Skeletal muscle satellite cell (primary cell): Measurements from ENCODE around the gene PGLYRP2.

ENCODE experiments used
- H3K27me3 ChIP-seq: 2 replicates; pipeline ENCODE4 v1.7.0; 2013; ENCODE audit warnings: low read length; ENCODE audit not compliant: control insufficient read depth, insufficient read depth
- H3K36me3 ChIP-seq: 2 replicates; pipeline ENCODE4 v1.7.0; 2013; ENCODE audit warnings: mild to moderate bottlenecking, control low read depth, low read length; ENCODE audit not compliant: insufficient read depth
- H3K4me1 ChIP-seq: 2 replicates; pipeline ENCODE4 v1.7.0; 2013; ENCODE audit warnings: low read length; ENCODE audit not compliant: control insufficient read depth, insufficient read depth
- H3K4me2 ChIP-seq: 2 replicates; pipeline ENCODE4 v1.7.0; 2013; ENCODE audit warnings: mild to moderate bottlenecking, low read length
- H3K4me3 ChIP-seq: 2 replicates; pipeline ENCODE4 v1.7.0; 2013; ENCODE audit warnings: low read length
- H3K9ac ChIP-seq: 2 replicates; pipeline ENCODE4 v1.7.0; 2013; ENCODE audit warnings: mild to moderate bottlenecking, low read depth, low read length, moderate library complexity
- H3K9me3 ChIP-seq: replicated peaks from 2 replicates; pipeline ENCODE4 v1.7.0; 2013; ENCODE audit warnings: mild to moderate bottlenecking, control low read depth, low read length

PGLYRP2 gene

GRCh38 chr19:15441317-15441716 lies 38.0 kb downstream of the PGLYRP2 start:
- no peaks in the 10 kb centered on the region for H3K9me3 ChIP-seq
- H3K4me1 ChIP-seq = no peaks in the 10 kb centered on the region
- H3K4me3 ChIP-seq = no peak overlapping the region
- no peaks in the 10 kb centered on the region for H3K36me3 ChIP-seq
- no peak overlapping the region for H3K4me2 ChIP-seq
- peaks cover 35% of the 10 kb centered on the region for H3K27me3 ChIP-seq
- H3K9ac ChIP-seq = no peak overlapping the region

- Histone ChIP-seq H3K9ac (no peak overlapping the region), H3K4me2 (no peak overlapping the region), H3K27me3 (peaks cover 35% of the 10 kb centered on the region), H3K36me3 (no peaks in the 10 kb centered on the region), H3K4me1 (no peaks in the 10 kb centered on the region), H3K9me3 (no peaks in the 10 kb centered on the region), H3K4me3 (no peak overlapping the region)
Measured at GRCh38 chr19:15439821-15440641, 39.3 kb downstream of the PGLYRP2 start.

- H3K4me1 ChIP-seq = no peaks in the 10 kb centered on the region
- H3K4me3 ChIP-seq = no peak overlapping the region
- H3K9ac ChIP-seq = no peak overlapping the region
- H3K4me2 ChIP-seq = no peak overlapping the region
- H3K9me3 ChIP-seq = no peaks in the 10 kb centered on the region
- no peaks in the 10 kb centered on the region for H3K36me3 ChIP-seq
- H3K27me3 ChIP-seq = peaks cover 34% of the 10 kb centered on the region
Measured at GRCh38 chr19:15439078-15439799, 40.1 kb downstream of the PGLYRP2 start.

GRCh38 chr19:15438577-15438976 lies 40.7 kb downstream of the PGLYRP2 start:
- Histone ChIP-seq H3K4me3 (no peak overlapping the region), H3K36me3 (no peaks in the 10 kb centered on the region), H3K4me2 (no peak overlapping the region), H3K9ac (no peak overlapping the region), H3K27me3 (peaks cover 28% of the 10 kb centered on the region), H3K9me3 (no peaks in the 10 kb centered on the region), H3K4me1 (no peaks in the 10 kb centered on the region)

- Histone ChIP-seq H3K36me3 (no peaks in the 10 kb centered on the region), H3K4me3 (no peak overlapping the region), H3K27me3 (peaks cover 24% of the 10 kb centered on the region), H3K4me2 (no peak overlapping the region), H3K9ac (no peak overlapping the region), H3K4me1 (no peaks in the 10 kb centered on the region), H3K9me3 (no peaks in the 10 kb centered on the region)
Measured at GRCh38 chr19:15438124-15438496, 41.2 kb downstream of the PGLYRP2 start.

GRCh38 chr19:15437355-15438123 lies 41.8 kb downstream of the PGLYRP2 start:
- no peak overlapping the region for H3K4me2 ChIP-seq
- no peaks in the 10 kb centered on the region for H3K36me3 ChIP-seq
- no peak overlapping the region for H3K4me3 ChIP-seq

GRCh38 chr19:15436826-15437110 lies 42.5 kb downstream of the PGLYRP2 start:
- no peaks in the 10 kb centered on the region for H3K36me3 ChIP-seq
- H3K27me3 ChIP-seq = peaks cover 24% of the 10 kb centered on the region
- no peak overlapping the region for H3K4me2 ChIP-seq
- H3K4me1 ChIP-seq = no peaks in the 10 kb centered on the region
- no peak overlapping the region for H3K4me3 ChIP-seq
- H3K9me3 ChIP-seq = no peaks in the 10 kb centered on the region
- no peak overlapping the region for H3K9ac ChIP-seq

More at GRCh38 chr19:15437355-15438123, 41.8 kb downstream of the PGLYRP2 start:
- H3K4me1 ChIP-seq = no peaks in the 10 kb centered on the region
- H3K27me3 ChIP-seq = peaks cover 24% of the 10 kb centered on the region
- no peak overlapping the region for H3K9ac ChIP-seq
- H3K9me3 ChIP-seq = no peaks in the 10 kb centered on the region

- no peak overlapping the region for H3K4me2 ChIP-seq
- peaks cover 21% of the 10 kb centered on the region for H3K27me3 ChIP-seq
- peaks cover 5% of the 10 kb centered on the region for H3K4me1 ChIP-seq
- no peaks in the 10 kb centered on the region for H3K9me3 ChIP-seq
- no peaks in the 10 kb centered on the region for H3K36me3 ChIP-seq
- no peak overlapping the region for H3K9ac ChIP-seq
- no peak overlapping the region for H3K4me3 ChIP-seq
Measured at GRCh38 chr19:15436012-15436825, 43.1 kb downstream of the PGLYRP2 start.

GRCh38 chr19:15433519-15434069 lies 45.7 kb downstream of the PGLYRP2 start:
- Histone ChIP-seq H3K4me2 (peak overlapping the region; percentile 98), H3K4me1 (peaks cover 12% of the 10 kb centered on the region), H3K4me3 (peak overlapping the region; percentile 96), H3K27me3 (no peaks in the 10 kb centered on the region), H3K36me3 (peaks cover 8% of the 10 kb centered on the region), H3K9me3 (no peaks in the 10 kb centered on the region), H3K9ac (no peak overlapping the region)

- Histone ChIP-seq H3K4me3 (peak overlapping the region; percentile 96), H3K9me3 (no peaks in the 10 kb centered on the region), H3K27me3 (no peaks in the 10 kb centered on the region), H3K4me2 (peak overlapping the region; percentile 98), H3K9ac (peak overlapping the region; percentile 90), H3K4me1 (peaks cover 12% of the 10 kb centered on the region), H3K36me3 (peaks cover 12% of the 10 kb centered on the region)
Measured at GRCh38 chr19:15432629-15433518, 46.4 kb downstream of the PGLYRP2 start.
